GM12873 (cell line): ENCODE results near the gene METTL15.

Experiments used
- TF ChIP-seq, protein P1 (sequence below): IDR thresholded peaks from 2 replicates; pipeline ENCODE4 v1.5.1; 2012; ENCODE audit warnings: low read depth, mild to moderate bottlenecking, moderate library complexity, low read length, control low read depth; ENCODE audit not compliant: insufficient read depth; ENCODE audit errors: missing control alignments

METTL15 gene

GRCh38 chr11:28105869-28106268 is 2.3 kb upstream of the METTL15 start:
- TF ChIP-seq, protein P1, sequence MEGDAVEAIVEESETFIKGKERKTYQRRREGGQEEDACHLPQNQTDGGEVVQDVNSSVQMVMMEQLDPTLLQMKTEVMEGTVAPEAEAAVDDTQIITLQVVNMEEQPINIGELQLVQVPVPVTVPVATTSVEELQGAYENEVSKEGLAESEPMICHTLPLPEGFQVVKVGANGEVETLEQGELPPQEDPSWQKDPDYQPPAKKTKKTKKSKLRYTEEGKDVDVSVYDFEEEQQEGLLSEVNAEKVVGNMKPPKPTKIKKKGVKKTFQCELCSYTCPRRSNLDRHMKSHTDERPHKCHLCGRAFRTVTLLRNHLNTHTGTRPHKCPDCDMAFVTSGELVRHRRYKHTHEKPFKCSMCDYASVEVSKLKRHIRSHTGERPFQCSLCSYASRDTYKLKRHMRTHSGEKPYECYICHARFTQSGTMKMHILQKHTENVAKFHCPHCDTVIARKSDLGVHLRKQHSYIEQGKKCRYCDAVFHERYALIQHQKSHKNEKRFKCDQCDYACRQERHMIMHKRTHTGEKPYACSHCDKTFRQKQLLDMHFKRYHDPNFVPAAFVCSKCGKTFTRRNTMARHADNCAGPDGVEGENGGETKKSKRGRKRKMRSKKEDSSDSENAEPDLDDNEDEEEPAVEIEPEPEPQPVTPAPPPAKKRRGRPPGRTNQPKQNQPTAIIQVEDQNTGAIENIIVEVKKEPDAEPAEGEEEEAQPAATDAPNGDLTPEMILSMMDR = no peak

- TF ChIP-seq, protein P1 = no peak
Measured at GRCh38 chr11:28106353-28107043, 1.7 kb upstream of the METTL15 start.

DNA sequence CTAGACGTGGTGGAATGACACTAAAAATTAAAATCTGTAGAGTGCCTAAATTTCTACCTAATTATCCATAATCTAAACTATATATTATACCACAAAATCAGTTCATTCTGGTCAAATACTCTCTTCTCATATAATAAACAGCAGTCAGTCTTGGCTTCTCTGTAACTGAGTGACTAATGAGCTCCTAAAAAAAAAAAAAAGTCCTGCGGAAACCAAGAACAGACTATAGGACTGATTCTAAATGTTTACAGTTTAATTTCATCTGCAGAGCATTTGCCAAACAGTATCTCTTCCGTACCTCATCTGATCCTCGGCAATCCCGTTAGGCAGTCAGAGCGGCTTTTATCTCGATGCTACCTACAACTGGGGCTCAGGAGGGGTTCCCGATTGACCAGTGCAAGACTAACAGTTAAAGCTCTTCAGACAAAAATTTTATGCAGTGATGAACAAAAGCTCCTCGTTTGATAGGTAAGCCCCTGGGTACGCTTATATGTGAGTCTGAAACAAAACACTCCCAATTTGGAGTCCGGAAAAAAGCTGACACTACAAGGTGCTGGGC is 918 bp upstream of the METTL15 start:
- TF ChIP-seq, protein P1 = no peak

- TF ChIP-seq, protein P1 = no peak
Measured at GRCh38 chr11:28108958-28109357, 770 bp downstream of the METTL15 start.

GRCh38 chr11:28110108-28110820 is 2.1 kb downstream of the METTL15 start:
- TF ChIP-seq, protein P1 = no peak

- TF ChIP-seq, protein P1 = no peak
Measured at GRCh38 chr11:28110821-28111200, 2.6 kb downstream of the METTL15 start.

- TF ChIP-seq, protein P1 = no peak
Measured at GRCh38 chr11:28114116-28114515, 5.9 kb downstream of the METTL15 start.
